HG03558 (cell line): ENCODE results near the gene SPART.

Experiments
- ATAC-seq: cut with Tn5 transposase; IDR thresholded peaks from one replicate; pipeline ENCODE4 v1.9.1; 2021; ENCODE audit warnings: moderate number of reproducible peaks; ENCODE audit not compliant: unreplicated experiment; ENCODE audit errors: extremely low read depth

SPART gene

GRCh38 chr13:36259361-36260137 is 86.6 kb downstream of the SPART start:
- no peak for ATAC-seq

- ATAC-seq: no peak
Measured at GRCh38 chr13:36258831-36259230, 87.4 kb downstream of the SPART start.
